Fibroblast of skin of right quadriceps (primary cell): ENCODE results near the gene AOX1.
"Not testable (repeated sequence)": the region's sequence is repeated elsewhere in the genome, so short reads cannot be mapped to it uniquely, and the experiment has no call there.

Experiments used
- DNase-seq: peaks from one replicate; pipeline ENCODE4 v3.0.0-alpha.2; 2013

AOX1 gene

GRCh38 chr2:200585730-200586643, at the start of gene AOX1:
Gene AOX1, plus strand, starts transcription at chr2:200586014. Its CDS starts 95 bp downstream, at chr2:200586109.
- DNase-seq = peak; percentile 65

DNA sequence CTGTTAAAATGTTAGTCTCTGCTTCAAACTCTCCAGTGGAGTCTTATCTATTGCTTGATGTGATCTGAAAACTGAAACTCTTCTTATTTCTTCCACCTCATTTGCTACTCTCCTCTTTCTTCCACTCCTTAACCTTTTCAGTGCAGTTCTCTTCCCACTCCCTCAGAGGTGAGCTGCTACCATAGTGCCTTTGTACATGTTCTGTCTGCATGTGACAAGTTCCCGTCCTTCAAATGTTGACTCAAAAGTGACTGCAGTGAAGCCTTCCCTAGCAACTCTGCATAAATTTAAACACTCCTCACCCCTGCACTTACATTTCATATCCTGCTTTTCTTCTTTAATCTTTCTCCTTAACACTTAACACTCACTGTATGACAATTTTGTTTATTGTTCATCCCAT, 47.7 kb upstream of the AOX1 start:
- no peak for DNase-seq

- DNase-seq = no peak
Measured at GRCh38 chr2:200540793-200541192, 45.0 kb upstream of the AOX1 start.

GRCh38 chr2:200566596-200566995, 19.2 kb upstream of the AOX1 start:
- DNase-seq = not testable (repeated sequence)

GRCh38 chr2:200567932-200568331, 17.9 kb upstream of the AOX1 start:
- DNase-seq = no peak

- DNase-seq = peak; percentile 5
Measured at GRCh38 chr2:200575957-200576356, 9.9 kb upstream of the AOX1 start.

- no peak for DNase-seq
Measured at GRCh38 chr2:200577027-200577426, 8.8 kb upstream of the AOX1 start.

GRCh38 chr2:200578778-200579177, 7.0 kb upstream of the AOX1 start:
- peak; percentile 19 for DNase-seq

DNA sequence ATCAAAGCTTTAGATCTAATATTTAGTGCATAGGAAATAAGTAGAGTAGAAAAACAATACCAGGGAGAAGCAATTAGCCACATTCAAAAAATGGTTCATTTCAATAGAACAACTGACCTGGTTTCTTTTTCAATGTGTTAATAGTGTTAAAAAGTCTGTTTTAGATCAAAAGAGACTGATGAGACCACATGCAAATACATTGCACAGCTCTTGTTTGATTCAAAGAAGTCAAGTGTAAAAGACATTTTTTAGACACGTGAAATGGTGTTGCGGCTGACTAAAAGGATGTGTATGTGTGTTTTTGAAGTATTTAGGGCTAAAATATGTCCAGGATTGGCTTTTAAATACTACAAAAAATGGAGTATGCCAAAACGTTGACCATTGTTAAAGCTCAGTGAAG, 1.2 kb upstream of the AOX1 start:
- DNase-seq = no peak

DNA sequence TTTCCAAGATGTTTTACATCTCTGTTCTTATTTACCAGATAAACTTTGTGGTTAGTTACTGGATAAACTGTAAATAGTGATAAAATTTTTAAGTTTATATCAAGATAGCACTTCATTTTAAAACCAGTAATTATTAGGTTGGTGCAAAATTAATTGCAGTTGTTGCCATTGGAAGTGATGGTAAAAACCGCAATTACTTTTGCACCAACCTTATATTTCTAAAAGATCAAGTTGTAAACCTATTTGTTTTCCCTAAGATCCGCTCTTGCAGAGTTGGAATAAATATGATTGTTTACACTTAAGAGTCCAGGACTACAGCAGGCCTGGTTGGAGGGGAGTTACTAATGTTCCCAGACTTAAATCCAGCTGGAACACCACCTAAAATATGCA, 479 bp upstream of the AOX1 start:
- no peak for DNase-seq

DNA sequence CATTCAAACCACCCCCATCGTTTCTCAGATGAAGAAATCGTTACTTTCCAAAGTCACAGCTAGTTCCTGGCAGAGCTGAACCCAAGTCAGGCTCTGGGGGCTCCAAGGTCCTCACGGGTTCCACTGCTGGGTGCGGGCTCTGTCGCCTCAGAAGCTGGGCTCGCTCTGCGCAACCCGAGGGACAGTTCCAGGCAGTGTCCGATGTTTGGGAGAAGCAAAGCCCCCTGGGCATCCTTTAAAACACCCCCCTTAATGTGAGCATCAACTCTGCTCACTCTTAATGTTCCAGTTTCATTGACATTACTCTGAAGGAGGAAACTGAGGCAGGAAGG, 796 bp downstream of the AOX1 start:
- DNase-seq = no peak

- DNase-seq = no peak
Measured at GRCh38 chr2:200587007-200587616, 1.3 kb downstream of the AOX1 start.

DNA sequence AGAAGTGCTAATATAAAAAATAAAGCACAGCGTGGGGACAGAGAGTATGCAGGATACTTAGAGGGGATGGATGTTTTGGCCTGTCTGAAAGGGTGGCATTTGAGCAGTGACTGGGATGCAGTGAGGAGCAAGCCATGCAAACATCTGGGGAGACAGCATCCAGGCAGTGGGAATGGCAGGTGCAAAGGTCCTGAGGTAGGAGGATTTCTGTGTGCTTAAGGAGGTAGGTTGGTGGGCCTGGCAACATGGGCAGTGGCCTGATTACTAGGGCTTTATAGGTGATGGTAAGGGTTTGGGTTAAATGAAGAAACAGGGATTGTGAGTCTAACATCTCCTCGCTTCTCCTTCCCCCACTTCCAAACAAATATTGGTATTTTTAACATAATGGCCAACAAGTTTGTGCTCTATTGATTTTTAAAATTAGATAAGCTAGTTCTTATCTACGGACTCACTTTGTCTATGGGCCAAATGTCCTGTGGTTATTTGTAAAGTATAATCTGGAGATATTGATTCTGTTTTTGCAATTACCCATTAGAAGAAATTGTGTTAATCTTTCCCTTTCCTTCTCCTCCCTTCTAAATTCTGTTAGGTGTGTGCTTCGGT, 2.4 kb downstream of the AOX1 start:
- DNase-seq = no peak

GRCh38 chr2:200590090-200590489, 4.3 kb downstream of the AOX1 start:
- no peak for DNase-seq

GRCh38 chr2:200591308-200591707, 5.5 kb downstream of the AOX1 start:
- DNase-seq = no peak

- no peak for DNase-seq
Measured at GRCh38 chr2:200592406-200593075, 6.7 kb downstream of the AOX1 start.

DNA sequence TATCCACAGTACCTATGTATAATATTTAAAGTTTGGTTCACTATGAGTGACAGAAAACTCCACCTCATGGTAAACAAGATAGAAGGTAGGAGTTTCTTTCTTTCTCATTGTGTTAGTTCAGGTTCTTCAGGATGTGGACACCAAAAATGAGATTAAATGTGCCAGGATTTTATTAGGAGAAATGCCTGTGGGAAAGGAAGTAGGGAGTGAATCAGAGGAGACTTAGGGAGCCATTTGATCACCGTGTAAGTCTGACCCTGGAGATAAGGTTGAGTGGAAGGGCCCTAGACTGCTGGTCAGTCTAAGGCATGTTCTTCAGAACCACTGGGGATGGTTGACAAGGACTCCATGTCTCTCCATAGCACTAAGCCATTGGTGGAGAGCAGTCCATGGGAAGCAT, 8.1 kb downstream of the AOX1 start:
- DNase-seq = no peak

GRCh38 chr2:200595913-200596312, 10.1 kb downstream of the AOX1 start:
- no peak for DNase-seq

- DNase-seq = no peak
Measured at GRCh38 chr2:200596774-200597570, 11.2 kb downstream of the AOX1 start.

DNA sequence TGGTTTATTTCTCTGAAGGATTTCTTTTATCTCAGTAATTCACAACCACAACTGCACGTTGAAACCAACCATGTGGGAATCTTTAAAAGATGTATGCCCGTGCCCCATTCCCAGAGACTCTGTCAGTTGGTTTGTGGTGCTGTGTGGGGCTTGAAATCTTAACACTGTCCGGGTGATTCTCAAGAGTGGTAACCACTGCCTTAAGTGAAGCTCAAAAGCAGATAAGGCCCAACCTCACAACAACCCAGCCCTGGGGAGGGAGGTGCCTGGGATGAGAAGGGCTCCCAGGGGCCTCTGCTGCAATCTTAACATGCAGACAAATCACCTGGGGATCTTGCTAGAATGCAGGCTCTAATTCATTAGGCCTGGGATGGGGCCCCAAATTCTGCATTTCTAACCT, 13.4 kb downstream of the AOX1 start:
- no peak for DNase-seq

DNA sequence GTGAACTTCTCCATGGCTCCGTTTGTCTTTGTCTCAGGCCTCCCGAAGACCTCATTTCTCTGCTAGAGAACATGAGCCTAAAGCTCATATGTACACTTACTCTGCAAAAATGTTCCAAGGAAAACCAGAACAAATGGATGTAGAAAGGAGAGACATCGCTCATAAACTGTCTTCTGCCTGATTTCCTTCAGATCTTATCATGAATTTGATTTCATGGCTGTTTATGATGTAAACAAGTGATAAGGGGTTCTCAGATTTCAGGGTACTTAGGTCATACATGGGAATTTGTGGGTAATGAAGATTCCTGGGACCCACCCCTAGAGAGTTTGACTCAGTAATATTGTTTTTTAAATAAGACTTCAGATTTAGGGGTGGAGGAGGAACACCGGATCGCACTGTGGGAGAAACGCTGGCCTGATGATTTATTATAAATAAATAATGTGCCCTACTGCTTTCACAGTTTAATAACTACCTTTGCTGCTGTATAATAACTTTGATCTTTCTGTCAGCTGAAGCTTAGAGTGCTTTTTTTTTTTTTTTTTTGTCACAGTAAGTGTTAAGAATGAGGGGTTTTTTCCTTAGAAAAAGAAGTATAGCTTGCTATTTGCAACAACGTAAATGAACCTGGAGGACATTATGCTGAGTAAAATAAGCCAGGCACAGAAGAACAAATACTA, 14.9 kb downstream of the AOX1 start:
- DNase-seq = peak; percentile 52

- DNase-seq = no peak
Measured at GRCh38 chr2:200602584-200602983, 16.8 kb downstream of the AOX1 start.
